ENCODE data around the gene WDR75. TPM values are rescaled to one million over a fixed set of nuclear protein-coding genes. Genes with fewer than 3 reads are reported as not detected.

WDR75 gene
- total RNA-seq, 1 experiment from 2014 or later: 70.2 TPM

DNA sequence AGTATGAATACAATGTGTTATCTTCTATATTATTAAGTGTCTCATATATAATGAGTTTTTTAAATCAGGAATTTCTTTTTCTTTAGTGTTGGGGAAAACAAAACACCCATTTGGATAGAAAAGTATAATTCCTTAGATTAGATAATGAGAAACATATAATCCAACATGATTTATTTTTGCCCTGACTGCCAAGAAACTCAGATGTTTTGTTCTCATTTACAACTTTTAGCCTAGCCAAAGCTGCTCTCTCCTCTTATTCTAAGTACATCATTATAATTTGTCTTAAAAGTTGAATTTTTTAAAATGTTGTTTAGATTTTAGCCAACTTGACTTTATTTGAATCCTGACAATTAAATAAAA, 70.7 kb downstream of the WDR75 start (continued):
- no peak for TF ChIP-seq ELF1 (IDR thresholded peaks at IDR 0.05; ENCODE audit: borderline replicate concordance, low read depth)
- TF ChIP-seq TCF7L2 (IDR thresholded peaks at IDR 0.05; ENCODE audit: borderline replicate concordance, extremely low read depth, insufficient read depth, insufficient read length): no peak
- TF ChIP-seq, protein P1, sequence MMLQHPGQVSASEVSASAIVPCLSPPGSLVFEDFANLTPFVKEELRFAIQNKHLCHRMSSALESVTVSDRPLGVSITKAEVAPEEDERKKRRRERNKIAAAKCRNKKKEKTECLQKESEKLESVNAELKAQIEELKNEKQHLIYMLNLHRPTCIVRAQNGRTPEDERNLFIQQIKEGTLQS (IDR thresholded peaks at IDR 0.05): no peak

DNA sequence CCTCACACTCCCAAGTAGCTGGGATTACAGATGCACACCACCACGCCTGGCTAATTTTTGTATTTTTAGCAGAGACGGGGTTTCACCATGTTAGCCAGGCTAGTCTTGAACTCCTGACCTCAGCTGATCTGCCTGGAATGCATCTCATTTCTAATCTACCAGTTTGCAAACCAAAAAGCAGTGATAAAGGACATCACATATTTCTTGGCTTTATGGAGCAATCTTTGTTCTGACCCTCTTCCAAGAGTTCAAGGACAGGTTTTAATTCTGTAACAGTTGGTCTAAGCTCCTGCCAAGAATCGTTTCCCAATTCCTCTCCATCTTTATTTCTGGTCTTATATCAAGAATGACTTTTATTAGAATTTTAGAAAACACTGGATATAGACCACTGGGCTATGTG, 71.6 kb downstream of the WDR75 start:
- no peaks in the 10 kb centered on the region for H3K4me1 ChIP-seq (ENCODE audit: control insufficient read depth in 1 of 2, insufficient read depth in 2 of 2, low read length in 2 of 2)
- H3K79me2 ChIP-seq (ENCODE audit: insufficient read depth, low read length): no peaks in the 10 kb centered on the region
- no peak overlapping the region for H3K9ac ChIP-seq (ENCODE audit: low read length)
- no peaks in the 10 kb centered on the region for H3K27me3 ChIP-seq (ENCODE audit: insufficient read depth, low read length)
- no peak for TF ChIP-seq RAD21 (IDR thresholded peaks at IDR 0.05; ENCODE audit: low read depth)
- no peak for TF ChIP-seq TCF7L2 (IDR thresholded peaks at IDR 0.05; ENCODE audit: borderline replicate concordance, extremely low read depth, insufficient read depth, insufficient read length)
- no peak for TF ChIP-seq SP1 (IDR thresholded peaks at IDR 0.05; ENCODE audit: low read depth)
- TF ChIP-seq SIN3A (IDR thresholded peaks at IDR 0.05; ENCODE audit: low read depth): no peak
- no peak for TF ChIP-seq YY1 (IDR thresholded peaks at IDR 0.05; ENCODE audit: extremely low read depth, insufficient replicate concordance, low read depth, low read length)
- TF ChIP-seq ELF1 (IDR thresholded peaks at IDR 0.05; ENCODE audit: borderline replicate concordance, low read depth): no peak
- no peak for TF ChIP-seq REST (IDR thresholded peaks at IDR 0.05; ENCODE audit: low read depth)
- TF ChIP-seq ZFX (IDR thresholded peaks at IDR 0.05): no peak
- TF ChIP-seq CTCF (IDR thresholded peaks at IDR 0.05 in 2 of 3, conservative IDR thresholded peaks at IDR 0.05 in 1 of 3; ENCODE audit: borderline replicate concordance in 1 of 3, insufficient read depth in 1 of 3, low read depth in 2 of 3, low read length in 2 of 3): no peak
- no peak for TF ChIP-seq CBX3 (IDR thresholded peaks at IDR 0.05; ENCODE audit: low read depth)
- no peak for TF ChIP-seq CEBPB (IDR thresholded peaks at IDR 0.05; ENCODE audit: low read depth)
- TF ChIP-seq POLR2AphosphoS5 (IDR thresholded peaks at IDR 0.05; ENCODE audit: low read depth, low read length): no peak
- no peak for TF ChIP-seq FOSL1 (IDR thresholded peaks at IDR 0.05; ENCODE audit: low read depth)
- TF ChIP-seq SRF (IDR thresholded peaks at IDR 0.05; ENCODE audit: low read depth): no peak
- no peak for TF ChIP-seq POLR2A (IDR thresholded peaks at IDR 0.05; ENCODE audit: borderline replicate concordance, extremely low read depth, insufficient read depth, insufficient read length)
- no peak for TF ChIP-seq EGR1 (IDR thresholded peaks at IDR 0.05; ENCODE audit: low read depth)
- TF ChIP-seq EZH2 (IDR thresholded peaks at IDR 0.05): no peak
- no peak for DNase-seq (ENCODE audit: low read depth, low spot score)
- no peak overlapping the region for H2AFZ ChIP-seq (ENCODE audit: low read depth, low read length, poor library complexity, severe bottlenecking)
- H4K20me1 ChIP-seq (ENCODE audit: insufficient read depth): no peaks in the 10 kb centered on the region
- no peaks in the 10 kb centered on the region for H3K36me3 ChIP-seq (ENCODE audit: control insufficient read depth in 1 of 2, insufficient read depth in 2 of 2, low read length in 2 of 2)
- ChIA-PET RAD21 (ENCODE audit: low non-redundant PET in 1 of 2, low total read pairs in 2 of 2, uncharacterized antibody in 2 of 2, unreplicated experiment in 2 of 2) (no interaction called here), POLR2A (interaction anchor here (1.2 kb wide), 1 partner anchor 8 kb away, joined by 4 read pairs; no protein-coding TSS in a partner anchor), CTCF (no interaction called here)
- H3K9me3 ChIP-seq (ENCODE audit: control insufficient read depth in 1 of 2, insufficient read depth in 1 of 2, low read depth in 1 of 2, low read length in 2 of 2): no peaks in the 10 kb centered on the region
- ATAC-seq: no peak
- H3K4me3 ChIP-seq (replicated peaks in 1 of 2; ENCODE audit: low read depth in 1 of 2, low read length in 2 of 2): no peak overlapping the region
- no TSS peak for BruUV-seq (replicated peaks)
- intact Hi-C loops (cut with micrococcal nuclease): no loop called here
- no peaks in the 10 kb centered on the region for H3K9me2 ChIP-seq (ENCODE audit: insufficient read depth)
- H3K27ac ChIP-seq (ENCODE audit: low read depth, low read length): no peak overlapping the region
- H3K4me2 ChIP-seq (ENCODE audit: low read length): no peak overlapping the region
